ENCODE measurements around the gene NRP2.

Gene NRP2

GRCh38 chr2:205816268-205816667 lies 134.0 kb downstream of the NRP2 start:
- no peak for DNase-seq

GRCh38 chr2:205822579-205822978 lies 140.3 kb downstream of the NRP2 start:
- no peak for DNase-seq

DNA sequence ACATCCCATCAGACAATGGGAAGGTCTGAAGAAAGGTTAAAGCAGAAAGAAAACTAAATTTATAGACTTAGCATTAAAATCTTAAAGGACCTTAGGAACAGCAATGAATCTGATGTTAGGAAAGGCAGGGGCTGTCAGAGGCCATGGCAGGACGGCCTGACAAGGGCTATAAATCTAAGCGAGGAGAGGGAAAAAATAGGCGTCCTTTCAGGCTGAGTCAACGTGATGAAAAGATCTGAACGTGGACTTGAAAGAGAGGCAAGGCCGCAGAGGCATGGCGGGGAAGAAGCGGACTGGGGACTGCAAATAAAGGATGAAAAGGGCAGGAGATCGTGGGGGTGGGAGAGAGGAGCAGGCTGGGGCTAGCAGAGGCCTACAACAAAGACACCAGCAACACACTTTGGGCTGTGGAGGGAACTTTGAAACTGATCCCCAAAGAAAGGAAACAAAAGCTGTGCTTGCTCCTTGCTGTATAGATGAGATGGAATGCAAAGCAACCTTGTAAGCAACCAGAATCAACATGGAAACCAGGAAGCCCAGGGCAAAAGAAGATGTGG lies 145.6 kb downstream of the NRP2 start:
- no peak for DNase-seq

GRCh38 chr2:205833864-205834263 lies 151.6 kb downstream of the NRP2 start:
- no peak for DNase-seq

DNA sequence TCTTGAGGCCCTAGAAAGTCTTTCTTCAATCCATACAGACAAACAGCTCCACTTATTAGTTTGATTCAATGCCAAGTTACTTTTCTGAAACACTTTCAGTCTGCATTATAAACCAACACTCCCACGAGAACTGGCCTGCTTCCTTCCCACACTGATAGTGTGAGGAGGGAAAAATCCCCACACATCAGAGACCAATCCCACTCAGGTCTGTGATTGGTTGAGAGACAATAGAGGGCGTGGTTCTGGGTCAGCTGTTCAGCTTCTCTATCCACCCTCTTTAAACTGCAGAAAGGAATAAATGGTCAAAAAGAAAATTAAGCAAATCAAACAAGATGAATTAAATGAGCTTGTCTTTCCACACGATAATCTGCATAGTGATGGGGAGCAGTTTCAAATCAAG lies 152.5 kb downstream of the NRP2 start:
- DNase-seq = no peak

DNA sequence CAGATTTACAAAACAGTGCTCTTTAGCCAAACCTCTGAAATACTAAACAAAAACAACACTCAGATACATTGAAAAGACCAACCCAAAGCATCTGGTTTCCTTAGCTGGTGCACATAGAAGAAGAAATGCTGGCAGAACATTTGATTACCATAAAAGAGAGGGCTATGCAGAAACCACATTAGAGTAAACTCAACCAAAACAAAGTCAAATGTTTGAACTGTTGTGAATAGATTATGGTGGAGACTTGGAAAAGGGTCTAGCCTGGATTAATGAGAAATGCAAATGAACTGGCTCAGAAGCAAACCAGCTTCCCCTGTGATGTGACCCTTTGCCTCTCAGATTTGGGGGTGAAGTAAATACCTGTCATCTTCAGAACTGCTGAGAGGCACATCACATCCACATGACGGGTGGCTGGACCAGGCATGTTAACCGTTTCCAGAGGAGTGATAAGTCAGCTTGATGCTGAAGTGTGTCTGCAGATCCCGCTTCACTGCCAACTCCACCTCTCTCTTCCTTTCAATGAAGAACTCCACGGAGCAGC lies 153.0 kb downstream of the NRP2 start:
- no peak for DNase-seq

DNA sequence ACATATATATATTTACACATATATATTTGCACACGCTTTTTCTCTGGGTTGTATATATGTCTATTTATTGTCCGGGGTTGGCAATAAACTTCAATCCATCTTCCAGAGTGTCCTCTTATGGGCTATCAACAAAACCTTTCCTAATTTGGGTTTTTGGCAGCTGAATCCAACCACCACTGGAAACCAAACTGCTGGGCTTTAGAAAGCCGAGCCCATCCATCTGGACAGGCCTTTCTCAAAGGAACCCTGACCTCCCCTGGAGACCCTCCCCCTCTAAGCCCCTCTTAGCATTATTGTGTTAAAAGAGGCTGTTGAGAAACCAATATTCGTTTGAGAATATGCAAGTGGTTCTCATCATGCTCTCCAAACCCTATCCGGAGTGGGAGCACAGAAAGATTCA lies 153.6 kb downstream of the NRP2 start:
- DNase-seq = no peak

DNA sequence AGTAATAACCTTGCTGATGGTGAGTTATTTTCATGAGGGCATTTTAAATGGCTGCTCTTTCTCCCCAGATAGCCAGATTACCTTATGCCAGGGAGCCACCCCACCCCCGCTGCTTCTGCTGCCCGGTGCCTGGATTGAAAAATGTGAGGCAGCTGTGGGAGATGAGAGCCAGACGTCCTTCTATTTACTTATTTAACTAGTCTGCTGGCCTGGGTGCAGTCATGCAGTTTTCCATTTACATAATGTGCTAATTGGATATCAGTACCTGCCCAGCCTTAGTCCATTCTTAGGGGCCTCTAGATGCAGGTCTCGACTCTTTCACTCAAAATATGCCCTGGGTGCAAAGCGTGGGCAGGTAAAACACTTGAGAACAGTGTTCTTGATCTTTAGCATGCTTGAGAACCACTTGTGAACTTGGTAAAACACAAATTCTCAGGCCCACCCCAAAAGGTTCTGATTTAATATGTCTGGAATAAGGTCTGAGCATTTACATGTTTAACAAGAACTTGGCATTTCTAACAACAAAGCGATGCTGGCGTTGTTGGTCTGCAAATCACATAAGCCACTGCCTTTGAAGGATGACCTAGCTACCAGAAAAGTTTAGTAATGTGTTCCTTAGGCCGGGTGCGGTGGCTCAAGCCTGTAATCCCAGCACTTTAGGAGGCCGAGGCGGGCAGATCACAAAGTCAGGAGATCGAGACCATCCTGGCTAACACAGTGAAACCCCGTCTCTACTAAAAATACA lies 154.3 kb downstream of the NRP2 start:
- peak; percentile 39 to 65 for DNase-seq

GRCh38 chr2:205837663-205838062 lies 155.4 kb downstream of the NRP2 start:
- DNase-seq = no peak

GRCh38 chr2:205845446-205845845 lies 163.1 kb downstream of the NRP2 start:
- DNase-seq = no peak

All from SHP77 (cell line).